K562 (cell line): ENCODE measurements around the gene DHDH. TPM values are rescaled to one million over a fixed set of nuclear protein-coding genes. Genes with fewer than 3 reads are reported as not detected.
A peak's percentile ranks its signal among the peaks of the same experiment; 100 is the strongest.

Experiments
- ARID1B ChIP-seq: fragments of 450-650 bp; IDR thresholded peaks from 2 replicates; pipeline ENCODE4 v1.6.1; 2016; ENCODE audit warnings: antibody characterized with exemption, mild to moderate bottlenecking, inconsistent platforms
- ARID2 ChIP-seq: fragments of 450-650 bp; IDR thresholded peaks from 2 replicates; pipeline ENCODE4 v1.6.1; 2017; ENCODE audit warnings: antibody characterized with exemption, mild to moderate bottlenecking
- ATF1 ChIP-seq, 2 experiments: fragments of 450-650 bp in 1 of 2; IDR thresholded peaks; 2 replicates each; pipeline ENCODE4 v1.6.1; 2016; ENCODE audit warnings: missing compliant biosample characterization in 1 of 2, missing genetic modification characterization in 1 of 2
- EHMT2 ChIP-seq: fragments of 450-650 bp; IDR thresholded peaks from 2 replicates; pipeline ENCODE4 v1.6.1; 2018; ENCODE audit warnings: antibody characterized with exemption
- ETV1 ChIP-seq: fragments of 450-650 bp; conservative IDR thresholded peaks from 2 replicates; pipeline ENCODE4 v1.6.1; 2016; ENCODE audit warnings: missing genetic modification characterization, control low read depth, low read depth, missing compliant biosample characterization
- GABPA ChIP-seq: fragments of 200-800 bp; sonication (Bioruptor generic); conservative IDR thresholded peaks from 2 replicates; pipeline ENCODE4 v1.6.1; 2016; ENCODE audit warnings: low read depth, missing genetic modification characterization, missing compliant biosample characterization
- NCOA4 ChIP-seq: fragments of 450-650 bp; IDR thresholded peaks from 2 replicates; pipeline ENCODE4 v1.6.1; 2018; ENCODE audit warnings: mild to moderate bottlenecking; ENCODE audit not compliant: partially characterized antibody
- PURB ChIP-seq: sonication (generic); formaldehyde crosslinking; IDR thresholded peaks from 2 replicates; pipeline ENCODE4 v1.9.0; 2021; ENCODE audit warnings: low read depth, mild to moderate bottlenecking, missing genetic modification reagents
- PYGO2 ChIP-seq: fragments of 450-650 bp; IDR thresholded peaks from 2 replicates; pipeline ENCODE4 v1.6.1; 2016; ENCODE audit warnings: mild to moderate bottlenecking, missing genetic modification characterization, moderate library complexity, missing compliant biosample characterization
- RHOXF2B ChIP-seq: fragments of 250-450 bp; sonication (Bioruptor Pico); conservative IDR thresholded peaks from 2 replicates; pipeline ENCODE4 v1.5.1; 2021
- SIN3B ChIP-seq: fragments of 450-650 bp; IDR thresholded peaks from 2 replicates; pipeline ENCODE4 v1.6.1; 2017; ENCODE audit warnings: low read depth, mild to moderate bottlenecking, moderate library complexity
- SRF ChIP-seq, 2 experiments: fragments of 250-450, 450-650 bp in 1 of 2; sonication (Bioruptor Pico) in 1 of 2; sonication (generic) in 1 of 2; formaldehyde crosslinking; IDR thresholded peaks; 2 replicates each; pipeline versions ENCODE4 v1.5.0 to v1.5.1; 2020 to 2022; ENCODE audit warnings: mild to moderate bottlenecking in 1 of 2, missing genetic modification reagents in 1 of 2
- TAL1 ChIP-seq: fragments of 450-650 bp; IDR thresholded peaks from 2 replicates; pipeline ENCODE4 v1.6.1; 2016; ENCODE audit warnings: mild to moderate bottlenecking
- TBP ChIP-seq: optimal IDR thresholded peaks from 2 replicates; pipeline ENCODE3; 2011; ENCODE audit warnings: low read depth, low read length, improper control_type of control experiment
- ZNF79 ChIP-seq: fragments of 250-450 bp; sonication (Bioruptor Pico); IDR thresholded peaks from 2 replicates; pipeline ENCODE4 v1.4.0; 2020; ENCODE audit warnings: low read depth, mild to moderate bottlenecking, moderate library complexity
- polyA plus RNA-seq, 8 experiments: library from polyadenylated mRNA; depleted of rRNA in 4 of 8; stranded (reverse) in 5 of 8; unstranded in 3 of 8; fragments of >200 nt; fragmentation: Nextera tagmentation in 2 of 8; fragmentation: Illumina TruSeq in 1 of 8; extraction: Ambion mirVana in 2 of 8; extraction: Trizol in 1 of 8; gene quantifications; 2 replicates each; pipeline versions ENCODE4 v1.2.1 to v1.2.3, GENCODE V29; 2011 to 2014; ENCODE audit warnings: inconsistent platforms in 1 of 8, missing spikeins in 1 of 8
- total RNA-seq, 7 experiments: library from RNA; depleted of rRNA in 6 of 7; stranded (reverse); fragments of >200 nt in 6 of 7; fragmentation: Illumina TruSeq in 2 of 7; extraction: Trizol in 2 of 7; gene quantifications; 2 replicates each; pipeline versions ENCODE4 v1.2.1 to v1.2.3, GENCODE V29; 2011 to 2021; ENCODE audit warnings: low replicate concordance in 1 of 7
- TF ChIP-seq, protein P1 (sequence below): fragments of 150-350 bp; conservative IDR thresholded peaks from 2 replicates; pipeline ENCODE4 v1.6.1; 2014; ENCODE audit warnings: low read length
- TF ChIP-seq, protein P2 (sequence below): fragments of 250-450 bp; sonication (Bioruptor Pico); IDR thresholded peaks from 2 replicates; pipeline ENCODE4 v1.5.0; 2020; ENCODE audit warnings: mild to moderate bottlenecking
- TF ChIP-seq, protein P3 (sequence below): fragments of 450-650 bp; formaldehyde crosslinking; IDR thresholded peaks from 2 replicates; pipeline ENCODE4 v1.4.0; 2022; ENCODE audit warnings: missing genetic modification characterization
- TF ChIP-seq, protein P4 (sequence below): sonication (generic); formaldehyde crosslinking; IDR thresholded peaks from 2 replicates; pipeline ENCODE4 v1.8.0; 2022; ENCODE audit warnings: missing genetic modification reagents, mild to moderate bottlenecking, moderate library complexity, borderline replicate concordance
- TF ChIP-seq, protein P5 (sequence below): fragments of 250-450 bp; sonication (Bioruptor Pico); IDR thresholded peaks from 2 replicates; pipeline ENCODE4 v1.8.0; 2021; ENCODE audit warnings: moderate library complexity, mild to moderate bottlenecking, inconsistent platforms
- TF ChIP-seq, protein P6 (sequence below): fragments of 250-450 bp; sonication (Bioruptor Pico); IDR thresholded peaks from 2 replicates; pipeline ENCODE4 v1.6.1; 2021; ENCODE audit warnings: mild to moderate bottlenecking

The DHDH gene
- total and polyA plus RNA-seq, 9 of the 15 experiments (the other 6 are each of a cell fraction or from before 2014, with no cell fraction given), result 0.37 to 1.9 (median 0.87) TPM

DNA sequence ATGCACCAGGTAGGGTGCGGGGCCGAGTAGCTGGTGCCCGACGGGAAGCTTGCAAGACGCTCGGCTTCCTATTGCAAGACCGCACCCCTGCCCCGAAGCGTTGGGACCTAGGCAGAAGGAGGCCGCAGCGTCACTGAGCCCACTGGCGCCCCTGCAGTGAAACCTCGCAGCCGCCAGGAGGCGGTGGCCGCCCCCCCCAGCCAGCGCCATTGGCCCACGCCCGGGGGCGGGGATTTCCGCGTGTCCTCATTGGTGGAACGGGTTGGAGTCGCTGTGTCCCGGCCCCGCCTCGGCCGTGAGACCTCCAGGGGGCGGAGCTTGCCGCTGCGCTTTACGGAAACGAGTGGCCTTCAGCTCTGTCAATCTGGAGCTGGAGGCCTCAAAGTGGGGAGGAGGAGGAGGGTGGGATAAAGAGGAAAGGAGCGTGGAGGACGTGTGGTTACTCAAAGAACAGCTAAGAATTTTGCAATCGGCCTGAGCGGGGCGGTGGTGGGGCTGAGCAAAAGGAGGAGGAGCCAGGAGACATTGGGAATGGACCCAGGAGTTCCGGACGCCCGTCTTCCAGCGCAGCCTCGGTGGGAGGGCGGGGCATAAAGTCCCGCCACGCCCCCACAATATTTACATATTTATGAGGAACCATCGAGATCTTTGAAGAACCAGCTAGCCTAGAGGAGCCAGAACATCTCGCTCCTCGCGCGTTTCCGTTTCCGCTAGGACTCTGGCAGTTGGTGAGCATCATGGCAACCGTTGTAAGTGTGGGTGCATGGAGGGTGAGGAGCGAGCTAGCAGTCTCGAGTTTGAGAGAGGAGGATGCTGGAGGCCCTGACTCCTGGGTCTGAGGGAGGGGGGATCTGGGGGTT, 59.9 kb downstream of the DHDH start, which contains the start of the genes GYS1 and RUVBL2 (continued):
- TF ChIP-seq, protein P1, sequence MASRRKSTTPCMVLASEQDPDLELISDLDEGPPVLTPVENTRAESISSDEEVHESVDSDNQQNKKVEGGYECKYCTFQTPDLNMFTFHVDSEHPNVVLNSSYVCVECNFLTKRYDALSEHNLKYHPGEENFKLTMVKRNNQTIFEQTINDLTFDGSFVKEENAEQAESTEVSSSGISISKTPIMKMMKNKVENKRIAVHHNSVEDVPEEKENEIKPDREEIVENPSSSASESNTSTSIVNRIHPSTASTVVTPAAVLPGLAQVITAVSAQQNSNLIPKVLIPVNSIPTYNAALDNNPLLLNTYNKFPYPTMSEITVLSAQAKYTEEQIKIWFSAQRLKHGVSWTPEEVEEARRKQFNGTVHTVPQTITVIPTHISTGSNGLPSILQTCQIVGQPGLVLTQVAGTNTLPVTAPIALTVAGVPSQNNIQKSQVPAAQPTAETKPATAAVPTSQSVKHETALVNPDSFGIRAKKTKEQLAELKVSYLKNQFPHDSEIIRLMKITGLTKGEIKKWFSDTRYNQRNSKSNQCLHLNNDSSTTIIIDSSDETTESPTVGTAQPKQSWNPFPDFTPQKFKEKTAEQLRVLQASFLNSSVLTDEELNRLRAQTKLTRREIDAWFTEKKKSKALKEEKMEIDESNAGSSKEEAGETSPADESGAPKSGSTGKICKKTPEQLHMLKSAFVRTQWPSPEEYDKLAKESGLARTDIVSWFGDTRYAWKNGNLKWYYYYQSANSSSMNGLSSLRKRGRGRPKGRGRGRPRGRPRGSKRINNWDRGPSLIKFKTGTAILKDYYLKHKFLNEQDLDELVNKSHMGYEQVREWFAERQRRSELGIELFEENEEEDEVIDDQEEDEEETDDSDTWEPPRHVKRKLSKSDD, result no peak
- TF ChIP-seq, protein P2, sequence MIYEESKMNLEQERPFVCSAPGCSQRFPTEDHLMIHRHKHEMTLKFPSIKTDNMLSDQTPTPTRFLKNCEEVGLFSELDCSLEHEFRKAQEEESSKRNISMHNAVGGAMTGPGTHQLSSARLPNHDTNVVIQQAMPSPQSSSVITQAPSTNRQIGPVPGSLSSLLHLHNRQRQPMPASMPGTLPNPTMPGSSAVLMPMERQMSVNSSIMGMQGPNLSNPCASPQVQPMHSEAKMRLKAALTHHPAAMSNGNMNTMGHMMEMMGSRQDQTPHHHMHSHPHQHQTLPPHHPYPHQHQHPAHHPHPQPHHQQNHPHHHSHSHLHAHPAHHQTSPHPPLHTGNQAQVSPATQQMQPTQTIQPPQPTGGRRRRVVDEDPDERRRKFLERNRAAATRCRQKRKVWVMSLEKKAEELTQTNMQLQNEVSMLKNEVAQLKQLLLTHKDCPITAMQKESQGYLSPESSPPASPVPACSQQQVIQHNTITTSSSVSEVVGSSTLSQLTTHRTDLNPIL (CRISPR knock-in tag), result no peak
- TF ChIP-seq ARID1B (no peak; the same call in 1 of the 2 replicates), SIN3B (peak; percentile 90), SRF (CRISPR knock-in tag; IDR thresholded peaks at IDR 0.05) (no peak), NCOA4 (no peak), EHMT2 (no peak), RHOXF2B (CRISPR knock-in tag) (no peak), TBP (peak; percentile 73), ARID2 (no peak), ZNF79 (CRISPR knock-in tag) (no peak; the same call in 1 of the 2 replicates), PURB (CRISPR knock-in tag) (no peak), ETV1 (tag) (peak; percentile 52), TAL1 (no peak), PYGO2 (tag) (no peak), GABPA (tag) (peak; percentile 97), ATF1 (CRISPR knock-in tag; IDR thresholded peaks at IDR 0.05) (peak; percentile 51; the same call in 1 of the 2 replicates), ATF1 (tag; IDR thresholded peaks at IDR 0.05) (peak; percentile 92)
- TF ChIP-seq, protein P3, sequence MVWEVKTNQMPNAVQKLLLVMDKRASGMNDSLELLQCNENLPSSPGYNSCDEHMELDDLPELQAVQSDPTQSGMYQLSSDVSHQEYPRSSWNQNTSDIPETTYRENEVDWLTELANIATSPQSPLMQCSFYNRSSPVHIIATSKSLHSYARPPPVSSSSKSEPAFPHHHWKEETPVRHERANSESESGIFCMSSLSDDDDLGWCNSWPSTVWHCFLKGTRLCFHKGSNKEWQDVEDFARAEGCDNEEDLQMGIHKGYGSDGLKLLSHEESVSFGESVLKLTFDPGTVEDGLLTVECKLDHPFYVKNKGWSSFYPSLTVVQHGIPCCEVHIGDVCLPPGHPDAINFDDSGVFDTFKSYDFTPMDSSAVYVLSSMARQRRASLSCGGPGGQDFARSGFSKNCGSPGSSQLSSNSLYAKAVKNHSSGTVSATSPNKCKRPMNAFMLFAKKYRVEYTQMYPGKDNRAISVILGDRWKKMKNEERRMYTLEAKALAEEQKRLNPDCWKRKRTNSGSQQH (CRISPR knock-in tag), result no peak
- TF ChIP-seq, protein P4, sequence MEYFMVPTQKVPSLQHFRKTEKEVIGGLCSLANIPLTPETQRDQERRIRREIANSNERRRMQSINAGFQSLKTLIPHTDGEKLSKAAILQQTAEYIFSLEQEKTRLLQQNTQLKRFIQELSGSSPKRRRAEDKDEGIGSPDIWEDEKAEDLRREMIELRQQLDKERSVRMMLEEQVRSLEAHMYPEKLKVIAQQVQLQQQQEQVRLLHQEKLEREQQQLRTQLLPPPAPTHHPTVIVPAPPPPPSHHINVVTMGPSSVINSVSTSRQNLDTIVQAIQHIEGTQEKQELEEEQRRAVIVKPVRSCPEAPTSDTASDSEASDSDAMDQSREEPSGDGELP (CRISPR knock-in tag), result peak; percentile 71; the same call in 1 of the 2 replicates
- TF ChIP-seq, protein P5, sequence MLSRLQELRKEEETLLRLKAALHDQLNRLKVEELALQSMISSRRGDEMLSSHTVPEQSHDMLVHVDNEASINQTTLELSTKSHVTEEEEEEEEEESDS (CRISPR knock-in tag), result no peak
- TF ChIP-seq, protein P6, sequence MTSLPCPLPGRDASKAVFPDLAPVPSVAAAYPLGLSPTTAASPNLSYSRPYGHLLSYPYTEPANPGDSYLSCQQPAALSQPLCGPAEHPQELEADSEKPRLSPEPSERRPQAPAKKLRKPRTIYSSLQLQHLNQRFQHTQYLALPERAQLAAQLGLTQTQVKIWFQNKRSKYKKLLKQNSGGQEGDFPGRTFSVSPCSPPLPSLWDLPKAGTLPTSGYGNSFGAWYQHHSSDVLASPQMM (CRISPR knock-in tag), result no peak
